Keratinocyte (primary cell): ENCODE data around the gene E2F8. TPM values are rescaled to one million over a fixed set of nuclear protein-coding genes. Genes with fewer than 3 reads are reported as not detected.

Experiments used
- DNase-seq: peaks from one replicate; pipeline ENCODE4 v3.0.0-alpha.2; 2011; ENCODE audit warnings: low read depth, missing footprints, low spot score
- FAIRE-seq: peaks from 2 replicates; lab custom pipeline; 2011; peaks lifted over from hg19 to GRCh38; lab: Jason Lieb, UNC
- H2AFZ ChIP-seq: 2 replicates; pipeline ENCODE4 v1.6.0; 2012; ENCODE audit warnings: low read length, control low read depth, inconsistent platforms; ENCODE audit not compliant: control insufficient read depth
- H3K27ac ChIP-seq: 2 replicates; pipeline ENCODE4 v1.5.1; 2011; ENCODE audit warnings: low read length; ENCODE audit not compliant: control insufficient read depth, insufficient read depth
- H3K27me3 ChIP-seq: 3 replicates; pipeline ENCODE4 v1.6.0; 2011; ENCODE audit warnings: low read length; ENCODE audit not compliant: control insufficient read depth, insufficient read depth; ENCODE audit errors: extremely low read depth
- H3K36me3 ChIP-seq, 2 experiments: 2 replicates in 1 of 2; 3 replicates in 1 of 2; pipeline ENCODE4 v1.5.1; 2011; ENCODE audit warnings: low read length in 2 of 2, mild to moderate bottlenecking in 1 of 2; ENCODE audit not compliant: control insufficient read depth in 2 of 2, insufficient read depth in 2 of 2; ENCODE audit errors: extremely low read depth in 1 of 2
- H3K4me1 ChIP-seq: 3 replicates; pipeline ENCODE4 v1.5.1; 2011; ENCODE audit warnings: low read length; ENCODE audit not compliant: control insufficient read depth, insufficient read depth; ENCODE audit errors: extremely low read depth
- H3K4me2 ChIP-seq: 3 replicates; pipeline ENCODE4 v1.6.0; 2011; ENCODE audit warnings: low read depth, low read length; ENCODE audit not compliant: control insufficient read depth, insufficient read depth; ENCODE audit errors: extremely low read depth
- H3K4me3 ChIP-seq, 3 experiments: fragments of 200-600 bp in 1 of 3; sonication (generic) in 1 of 3; 2 replicates in 2 of 3; 3 replicates in 1 of 3; pipeline ENCODE4 v1.5.1; 2011 to 2016; ENCODE audit warnings: low read length in 3 of 3, mild to moderate bottlenecking in 3 of 3, control low read depth in 2 of 3, inconsistent platforms in 1 of 3, low read depth in 1 of 3, mixed read lengths in 1 of 3, mixed run types in 1 of 3, moderate library complexity in 1 of 3; ENCODE audit not compliant: control insufficient read depth in 2 of 3, insufficient read depth in 2 of 3; ENCODE audit errors: extremely low read depth in 1 of 3
- H3K79me2 ChIP-seq: 2 replicates; pipeline ENCODE4 v1.6.0; 2012; ENCODE audit warnings: low read length; ENCODE audit not compliant: control insufficient read depth, insufficient read depth
- H3K9ac ChIP-seq: 3 replicates; pipeline ENCODE4 v1.6.0; 2011; ENCODE audit warnings: low read length; ENCODE audit not compliant: control insufficient read depth, insufficient read depth; ENCODE audit errors: extremely low read depth
- H3K9me1 ChIP-seq: 3 replicates; pipeline ENCODE4 v1.6.0; 2011; ENCODE audit warnings: low read length; ENCODE audit not compliant: control insufficient read depth, insufficient read depth; ENCODE audit errors: extremely low read depth
- H3K9me3 ChIP-seq: 2 replicates; pipeline ENCODE4 v1.5.1; 2012; ENCODE audit warnings: low read depth, low read length; ENCODE audit not compliant: control insufficient read depth
- H4K20me1 ChIP-seq: 3 replicates; pipeline ENCODE4 v1.6.0; 2011; ENCODE audit warnings: low read length; ENCODE audit not compliant: control insufficient read depth, insufficient read depth; ENCODE audit errors: extremely low read depth
- CTCF ChIP-seq, 3 experiments: IDR thresholded peaks in 1 of 3; conservative IDR thresholded peaks in 1 of 3; optimal IDR thresholded peaks in 1 of 3; 2 replicates in 2 of 3; 3 replicates in 1 of 3; pipeline versions ENCODE3 to v1.5.1; 2011; ENCODE audit warnings: low read length in 3 of 3, mild to moderate bottlenecking in 3 of 3, moderate library complexity in 2 of 3, control low read depth in 1 of 3, inconsistent platforms in 1 of 3; ENCODE audit not compliant: insufficient read depth in 2 of 3; ENCODE audit errors: extremely low read depth in 1 of 3
- EZH2 ChIP-seq: IDR thresholded peaks from one replicate; pipeline ENCODE4 v1.6.1; 2012; ENCODE audit warnings: inconsistent platforms, mild to moderate bottlenecking, low read length, moderate library complexity
- dilution Hi-C: fragments of 300-500 bp; cut with MboI; formaldehyde crosslinking; loops from one replicate; pipeline ENCODE4 v1.7.0; 2020; ENCODE audit warnings: low sequenced_read_pairs; ENCODE audit not compliant: extremely low pct_ligation_motif_present
- polyA plus RNA-seq, 5 experiments: library from polyadenylated mRNA; depleted of rRNA in 3 of 5; stranded (reverse) in 3 of 5; stranded (forward) in 1 of 5; unstranded in 1 of 5; fragments of >200 nt; gene quantifications; 1 replicate in 1 of 5; 2 replicates in 3 of 5; 3 replicates in 1 of 5; pipeline versions ENCODE4 v1.2.1 to v1.2.3, GENCODE V29; 2011 to 2012; ENCODE audit warnings: missing spikeins in 2 of 5, low read depth in 1 of 5, low replicate concordance in 1 of 5

The E2F8 gene
- polyA plus RNA-seq, 1 donor (not counting 4 experiments of a cell fraction or from before 2014, with no cell fraction given), result 2.0 TPM

- no peak for FAIRE-seq
- DNase-seq, result no peak
- Histone ChIP-seq H4K20me1 (no peaks in the 10 kb centered on the region), H3K9me1 (no peaks in the 10 kb centered on the region), H3K36me3 (no peaks in the 10 kb centered on the region), H2AFZ (no peak overlapping the region), H3K27ac (no peak overlapping the region), H3K27me3 (no peaks in the 10 kb centered on the region), H3K4me2 (no peak overlapping the region), H3K79me2 (no peaks in the 10 kb centered on the region), H3K9me3 (no peaks in the 10 kb centered on the region), H3K4me1 (no peaks in the 10 kb centered on the region), H3K4me3 (no peak overlapping the region), H3K9ac (no peak overlapping the region)
- dilution Hi-C loops, result no loop called here
- TF ChIP-seq CTCF (optimal IDR thresholded peaks at IDR 0.05 in 1 of 3, IDR thresholded peaks at IDR 0.05 in 1 of 3, conservative IDR thresholded peaks at IDR 0.05 in 1 of 3; ENCODE audit: extremely low read depth in 1 of 3, insufficient read depth in 2 of 3, low read length in 3 of 3) (no peak), EZH2 (no peak)
Measured at GRCh38 chr11:19253817-19254216, 13.1 kb upstream of the E2F8 start.

- no peak overlapping the region for H3K9ac ChIP-seq
- H3K4me3 ChIP-seq, result no peak overlapping the region
- dilution Hi-C loops, result no loop called here
- no peaks in the 10 kb centered on the region for H3K4me1 ChIP-seq
- no peak overlapping the region for H3K4me2 ChIP-seq
- no peaks in the 10 kb centered on the region for H3K79me2 ChIP-seq
- DNase-seq (no peak), FAIRE-seq (no peak)
- H3K27ac ChIP-seq, result no peak overlapping the region
- H3K36me3 ChIP-seq, result no peaks in the 10 kb centered on the region
- H4K20me1 ChIP-seq, result no peaks in the 10 kb centered on the region
- no peak overlapping the region for H2AFZ ChIP-seq
- TF ChIP-seq CTCF (optimal IDR thresholded peaks at IDR 0.05 in 1 of 3, IDR thresholded peaks at IDR 0.05 in 1 of 3, conservative IDR thresholded peaks at IDR 0.05 in 1 of 3; ENCODE audit: extremely low read depth in 1 of 3, insufficient read depth in 2 of 3, low read length in 3 of 3) (no peak), EZH2 (no peak)
- H3K9me1 ChIP-seq, result no peaks in the 10 kb centered on the region
- H3K9me3 ChIP-seq, result no peaks in the 10 kb centered on the region
- no peaks in the 10 kb centered on the region for H3K27me3 ChIP-seq
Measured at GRCh38 chr11:19253153-19253745, 12.5 kb upstream of the E2F8 start.
